Measurements from ENCODE around the gene LIN28B. TPM values are rescaled to one million over a fixed set of nuclear protein-coding genes. Genes with fewer than 3 reads are reported as not detected.

Gene LIN28B
- polyA plus RNA-seq, 4 donors, result 0.03 TPM; not detected in 3

DNA sequence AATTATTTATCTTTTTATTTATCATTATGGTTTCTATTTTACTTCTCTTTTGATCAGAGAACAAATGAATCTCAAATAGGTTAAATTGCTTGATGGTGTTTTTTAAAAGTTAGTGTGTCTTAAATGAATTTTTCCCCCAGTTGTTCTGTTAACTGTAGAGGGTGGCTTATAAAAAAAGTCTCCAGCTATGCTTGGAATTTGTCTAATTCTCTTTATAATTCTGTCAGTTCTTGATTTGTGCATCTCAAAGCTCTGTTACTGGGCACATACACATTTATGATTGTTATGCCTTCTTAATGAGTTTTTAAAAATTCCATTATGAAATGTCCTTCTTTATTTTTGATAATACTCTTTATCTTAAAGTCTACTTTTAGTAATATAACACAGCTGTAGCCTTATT lies 58.0 kb downstream of the LIN28B start:
- Histone ChIP-seq H3K4me3 (ENCODE audit: low read depth in 1 of 3, low read length in 3 of 3) (no peak overlapping the region), H3K9me3 (ENCODE audit: control insufficient read depth in 2 of 2, insufficient read depth in 1 of 2, low read depth in 1 of 2, low read length in 1 of 2) (no peaks in the 10 kb centered on the region), H3K36me3 (ENCODE audit: control insufficient read depth in 3 of 3, insufficient read depth in 2 of 3, low read depth in 1 of 3, low read length in 3 of 3) (no peaks in the 10 kb centered on the region), H3K27ac (ENCODE audit: low read depth in 1 of 3, low read length in 2 of 3) (no peak overlapping the region), H3K4me1 (ENCODE audit: control insufficient read depth in 3 of 3, insufficient read depth in 2 of 3, low read depth in 1 of 3, low read length in 2 of 3) (no peaks in the 10 kb centered on the region), H3K27me3 (ENCODE audit: control insufficient read depth in 3 of 3, insufficient read depth in 3 of 3, low read length in 3 of 3) (no peaks in the 10 kb centered on the region)
- no peak for DNase-seq
- no peak for FAIRE-seq

DNA sequence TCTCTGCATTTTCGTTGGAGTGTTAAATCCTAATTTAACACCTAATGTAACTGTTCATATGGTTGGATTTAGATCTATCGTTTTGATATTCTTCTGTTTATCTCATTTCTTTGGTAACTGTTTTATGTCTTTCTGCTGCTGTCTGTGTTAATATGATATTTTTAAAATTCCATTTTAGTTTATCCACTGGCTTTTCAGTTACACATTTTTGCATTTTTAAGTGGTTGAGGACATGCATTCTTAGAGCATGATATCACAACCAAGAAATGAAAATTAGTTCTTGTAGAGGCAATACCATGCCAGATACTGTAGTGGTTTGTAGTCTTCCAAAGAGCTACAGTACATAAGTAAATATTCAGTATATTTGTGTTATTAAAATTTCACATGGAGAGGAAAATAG lies 58.6 kb downstream of the LIN28B start:
- Histone ChIP-seq H3K27ac (ENCODE audit: low read depth in 1 of 3, low read length in 2 of 3) (no peak overlapping the region), H3K9me3 (ENCODE audit: control insufficient read depth in 2 of 2, insufficient read depth in 1 of 2, low read depth in 1 of 2, low read length in 1 of 2) (no peaks in the 10 kb centered on the region), H3K4me1 (ENCODE audit: control insufficient read depth in 3 of 3, insufficient read depth in 2 of 3, low read depth in 1 of 3, low read length in 2 of 3) (no peaks in the 10 kb centered on the region), H3K4me3 (ENCODE audit: low read depth in 1 of 3, low read length in 3 of 3) (no peak overlapping the region), H3K36me3 (ENCODE audit: control insufficient read depth in 3 of 3, insufficient read depth in 2 of 3, low read depth in 1 of 3, low read length in 3 of 3) (no peaks in the 10 kb centered on the region), H3K27me3 (ENCODE audit: control insufficient read depth in 3 of 3, insufficient read depth in 3 of 3, low read length in 3 of 3) (no peaks in the 10 kb centered on the region)
- 47 to 81% (median 67%) methylated on average over 2 of the region's 2 CpGs for WGBS, 3 donors
- no peak for FAIRE-seq
- DNase-seq, result no peak

DNA sequence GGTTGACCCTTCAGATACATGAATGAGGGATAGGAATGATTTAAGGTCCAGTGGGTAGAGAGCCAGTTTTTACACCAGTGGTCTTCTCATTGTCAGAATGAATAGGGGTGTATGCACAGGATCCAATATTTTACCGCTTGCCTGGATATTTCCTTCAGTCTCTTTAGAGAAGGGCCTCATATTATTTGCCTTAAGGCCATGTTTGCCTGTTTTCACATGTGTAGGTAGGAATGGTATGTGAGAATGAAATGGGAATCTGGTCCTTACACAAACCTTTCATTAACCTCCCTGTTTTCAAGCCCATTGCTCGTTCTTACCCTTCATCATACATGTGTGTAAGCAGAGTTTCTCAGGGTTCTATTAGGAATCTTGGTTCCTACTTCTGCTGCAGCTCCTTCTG lies 62.4 kb downstream of the LIN28B start:
- Histone ChIP-seq H3K27me3 (ENCODE audit: control insufficient read depth in 3 of 3, insufficient read depth in 3 of 3, low read length in 3 of 3) (peaks cover 0 to 2% (median 0%) of the 10 kb centered on the region in 3 donors), H3K36me3 (ENCODE audit: control insufficient read depth in 3 of 3, insufficient read depth in 2 of 3, low read depth in 1 of 3, low read length in 3 of 3) (no peaks in the 10 kb centered on the region), H3K27ac (ENCODE audit: low read depth in 1 of 3, low read length in 2 of 3) (no peak overlapping the region), H3K4me1 (ENCODE audit: control insufficient read depth in 3 of 3, insufficient read depth in 2 of 3, low read depth in 1 of 3, low read length in 2 of 3) (no peaks in the 10 kb centered on the region), H3K4me3 (ENCODE audit: low read depth in 1 of 3, low read length in 3 of 3) (no peak overlapping the region), H3K9me3 (ENCODE audit: control insufficient read depth in 2 of 2, insufficient read depth in 1 of 2, low read depth in 1 of 2, low read length in 1 of 2) (no peaks in the 10 kb centered on the region)
- DNase-seq (no peak), FAIRE-seq (no peak)
- 79 to 83% (median 82%) methylated on average over 2 of the region's 2 CpGs for WGBS, 3 donors

DNA sequence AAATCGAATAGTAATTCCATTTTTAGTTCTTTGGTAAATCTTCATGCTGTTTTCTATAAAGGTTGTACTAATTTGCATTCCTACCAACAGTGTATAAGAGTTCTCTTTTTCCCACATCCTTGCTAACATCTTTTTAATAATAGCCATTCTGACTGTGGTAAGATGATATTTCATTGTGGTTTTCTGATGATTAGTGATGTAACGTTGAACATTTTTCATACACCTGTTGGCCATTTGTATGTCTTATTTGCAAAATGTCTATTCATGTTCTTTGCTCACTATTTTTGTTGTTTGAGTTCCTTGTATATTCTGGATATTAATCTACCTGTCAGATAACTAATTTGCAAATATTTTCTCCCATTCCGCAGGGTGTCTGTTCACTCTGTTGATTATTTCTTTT lies 64.5 kb downstream of the LIN28B start:
- H3K27ac ChIP-seq (ENCODE audit: low read depth in 1 of 3, low read length in 2 of 3), result no peak overlapping the region
- FAIRE-seq (no peak), DNase-seq (no peak)
- no peak overlapping the region for H3K4me3 ChIP-seq (ENCODE audit: low read depth in 1 of 3, low read length in 3 of 3)
- no peaks in the 10 kb centered on the region for H3K36me3 ChIP-seq (ENCODE audit: control insufficient read depth in 3 of 3, insufficient read depth in 2 of 3, low read depth in 1 of 3, low read length in 3 of 3)
- H3K4me1 ChIP-seq (ENCODE audit: control insufficient read depth in 3 of 3, insufficient read depth in 2 of 3, low read depth in 1 of 3, low read length in 2 of 3), result no peaks in the 10 kb centered on the region
- no peaks in the 10 kb centered on the region for H3K9me3 ChIP-seq (ENCODE audit: control insufficient read depth in 2 of 2, insufficient read depth in 1 of 2, low read depth in 1 of 2, low read length in 1 of 2)
- peaks cover 0 to 2% (median 0%) of the 10 kb centered on the region in 3 donors for H3K27me3 ChIP-seq (ENCODE audit: control insufficient read depth in 3 of 3, insufficient read depth in 3 of 3, low read length in 3 of 3)
- 82 to 87% (median 87%) methylated on average over 3 of the region's 3 CpGs for WGBS, 3 donors

DNA sequence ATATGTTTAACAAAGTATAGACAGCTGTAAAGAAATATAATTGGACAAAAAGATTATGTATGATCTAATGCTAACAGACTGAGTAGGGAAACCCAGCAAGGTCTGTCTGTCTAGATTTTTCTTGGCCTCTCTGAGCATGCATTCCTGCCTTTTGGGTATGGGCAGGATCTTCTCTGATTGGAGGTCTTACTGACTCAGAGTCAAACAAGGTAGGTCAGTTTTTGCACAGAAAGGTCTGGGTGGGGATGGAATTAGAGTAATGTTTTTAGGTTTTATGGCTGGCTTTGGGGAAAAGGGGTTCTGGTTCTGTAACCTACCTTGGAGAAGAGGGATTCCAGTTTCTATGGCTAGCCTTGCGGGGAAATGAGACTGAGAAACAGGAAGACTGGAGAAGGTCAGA lies 65.5 kb downstream of the LIN28B start:
- FAIRE-seq (no peak), DNase-seq (no peak)
- 94 to 100% (median 96%) methylated on average over 1 of the region's 1 CpG for WGBS, 3 donors
- H3K36me3 ChIP-seq (ENCODE audit: control insufficient read depth in 3 of 3, insufficient read depth in 2 of 3, low read depth in 1 of 3, low read length in 3 of 3), result no peaks in the 10 kb centered on the region
- H3K27me3 ChIP-seq (ENCODE audit: control insufficient read depth in 3 of 3, insufficient read depth in 3 of 3, low read length in 3 of 3), result peaks cover 0 to 2% (median 0%) of the 10 kb centered on the region in 3 donors
- no peaks in the 10 kb centered on the region for H3K4me1 ChIP-seq (ENCODE audit: control insufficient read depth in 3 of 3, insufficient read depth in 2 of 3, low read depth in 1 of 3, low read length in 2 of 3)
- H3K4me3 ChIP-seq (ENCODE audit: low read depth in 1 of 3, low read length in 3 of 3), result no peak overlapping the region
- H3K9me3 ChIP-seq (ENCODE audit: control insufficient read depth in 2 of 2, insufficient read depth in 1 of 2, low read depth in 1 of 2, low read length in 1 of 2), result no peaks in the 10 kb centered on the region
- H3K27ac ChIP-seq (ENCODE audit: low read depth in 1 of 3, low read length in 2 of 3), result no peak overlapping the region

DNA sequence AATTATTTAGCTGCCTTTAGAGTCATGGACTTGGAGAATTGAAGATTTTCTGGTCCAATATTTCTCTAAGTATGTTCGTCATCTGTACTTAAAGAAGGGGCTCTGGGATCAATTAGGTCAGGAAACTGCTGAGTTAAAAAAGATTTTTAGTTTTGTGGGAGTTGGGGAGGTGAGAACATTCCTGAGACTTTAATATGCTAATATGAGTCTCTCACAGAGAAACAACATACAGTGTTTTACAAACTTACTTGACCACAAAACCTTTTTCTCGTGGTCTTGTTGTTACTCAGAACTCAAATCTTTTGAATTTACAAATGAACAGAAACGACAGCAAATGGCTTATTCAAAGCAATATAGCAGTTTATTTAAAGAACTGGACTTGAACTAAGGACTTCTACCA lies 67.9 kb downstream of the LIN28B start:
- WGBS, 3 donors, result 51 to 60% (median 57%) methylated on average over 3 of the region's 3 CpGs
- Histone ChIP-seq H3K4me3 (ENCODE audit: low read depth in 1 of 3, low read length in 3 of 3) (no peak overlapping the region), H3K9me3 (ENCODE audit: control insufficient read depth in 2 of 2, insufficient read depth in 1 of 2, low read depth in 1 of 2, low read length in 1 of 2) (no peaks in the 10 kb centered on the region), H3K4me1 (ENCODE audit: control insufficient read depth in 3 of 3, insufficient read depth in 2 of 3, low read depth in 1 of 3, low read length in 2 of 3) (no peaks in the 10 kb centered on the region), H3K27me3 (ENCODE audit: control insufficient read depth in 3 of 3, insufficient read depth in 3 of 3, low read length in 3 of 3) (peaks cover 0 to 2% (median 0%) of the 10 kb centered on the region in 3 donors), H3K36me3 (ENCODE audit: control insufficient read depth in 3 of 3, insufficient read depth in 2 of 3, low read depth in 1 of 3, low read length in 3 of 3) (no peaks in the 10 kb centered on the region), H3K27ac (ENCODE audit: low read depth in 1 of 3, low read length in 2 of 3) (no peak overlapping the region)
- FAIRE-seq (no peak), DNase-seq (no peak)

DNA sequence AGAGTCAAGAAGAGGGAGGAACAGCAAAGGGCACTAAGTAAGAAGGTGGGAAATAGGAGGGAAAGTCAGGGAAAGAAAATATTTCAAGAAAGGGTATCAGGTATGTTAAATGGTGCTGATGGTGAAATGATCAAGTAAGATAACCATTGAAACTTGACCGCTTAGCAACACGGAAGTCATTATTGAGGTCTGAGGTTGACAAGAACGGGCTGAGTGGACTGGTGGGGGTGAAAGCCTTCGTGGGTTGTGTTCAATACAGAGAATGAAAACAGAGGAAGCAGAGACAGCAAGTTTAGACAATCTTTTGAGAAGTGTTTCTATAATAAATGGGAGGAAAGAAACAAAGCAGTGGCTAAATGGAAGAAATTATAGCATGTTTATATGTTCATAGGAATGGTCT lies 72.0 kb downstream of the LIN28B start:
- no peak for DNase-seq
- H3K9me3 ChIP-seq (ENCODE audit: control insufficient read depth in 2 of 2, insufficient read depth in 1 of 2, low read depth in 1 of 2, low read length in 1 of 2), result no peaks in the 10 kb centered on the region
- no peak overlapping the region for H3K27ac ChIP-seq (ENCODE audit: low read depth in 1 of 3, low read length in 2 of 3)
- H3K27me3 ChIP-seq (ENCODE audit: control insufficient read depth in 3 of 3, insufficient read depth in 3 of 3, low read length in 3 of 3), result no peaks in the 10 kb centered on the region
- no peaks in the 10 kb centered on the region for H3K4me1 ChIP-seq (ENCODE audit: control insufficient read depth in 3 of 3, insufficient read depth in 2 of 3, low read depth in 1 of 3, low read length in 2 of 3)
- FAIRE-seq, result no peak
- H3K36me3 ChIP-seq (ENCODE audit: control insufficient read depth in 3 of 3, insufficient read depth in 2 of 3, low read depth in 1 of 3, low read length in 3 of 3), result no peaks in the 10 kb centered on the region
- 66 to 67% (median 67%) methylated on average over 4 of the region's 4 CpGs for WGBS, 3 donors
- no peak overlapping the region for H3K4me3 ChIP-seq (ENCODE audit: low read depth in 1 of 3, low read length in 3 of 3)

DNA sequence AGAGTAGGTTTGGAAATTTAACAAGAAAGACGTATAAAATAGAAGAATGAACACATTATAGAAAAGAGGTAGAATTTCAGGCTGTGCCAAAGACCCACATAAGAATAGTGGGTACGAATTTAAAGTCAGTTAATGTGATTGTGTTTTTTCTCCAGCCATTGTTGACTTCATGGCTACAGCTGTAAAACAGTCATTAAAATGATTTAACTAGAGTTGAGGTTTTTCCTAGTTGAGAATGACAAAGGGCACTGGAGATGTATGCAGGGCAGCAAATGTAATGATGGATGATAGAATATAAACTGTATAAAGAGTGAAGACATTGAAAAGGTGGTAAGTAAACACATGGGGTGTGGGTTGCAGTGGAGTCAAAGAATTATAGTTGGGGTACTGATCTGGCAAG lies 72.7 kb downstream of the LIN28B start:
- H3K4me3 ChIP-seq (ENCODE audit: low read depth in 1 of 3, low read length in 3 of 3), result no peak overlapping the region
- DNase-seq (no peak), FAIRE-seq (no peak)
- no peaks in the 10 kb centered on the region for H3K27me3 ChIP-seq (ENCODE audit: control insufficient read depth in 3 of 3, insufficient read depth in 3 of 3, low read length in 3 of 3)
- no peaks in the 10 kb centered on the region for H3K9me3 ChIP-seq (ENCODE audit: control insufficient read depth in 2 of 2, insufficient read depth in 1 of 2, low read depth in 1 of 2, low read length in 1 of 2)
- H3K4me1 ChIP-seq (ENCODE audit: control insufficient read depth in 3 of 3, insufficient read depth in 2 of 3, low read depth in 1 of 3, low read length in 2 of 3), result no peaks in the 10 kb centered on the region
- no peaks in the 10 kb centered on the region for H3K36me3 ChIP-seq (ENCODE audit: control insufficient read depth in 3 of 3, insufficient read depth in 2 of 3, low read depth in 1 of 3, low read length in 3 of 3)
- WGBS, 3 donors, result 70 to 83% (median 79%) methylated on average over 2 of the region's 2 CpGs
- H3K27ac ChIP-seq (ENCODE audit: low read depth in 1 of 3, low read length in 2 of 3), result no peak overlapping the region

DNA sequence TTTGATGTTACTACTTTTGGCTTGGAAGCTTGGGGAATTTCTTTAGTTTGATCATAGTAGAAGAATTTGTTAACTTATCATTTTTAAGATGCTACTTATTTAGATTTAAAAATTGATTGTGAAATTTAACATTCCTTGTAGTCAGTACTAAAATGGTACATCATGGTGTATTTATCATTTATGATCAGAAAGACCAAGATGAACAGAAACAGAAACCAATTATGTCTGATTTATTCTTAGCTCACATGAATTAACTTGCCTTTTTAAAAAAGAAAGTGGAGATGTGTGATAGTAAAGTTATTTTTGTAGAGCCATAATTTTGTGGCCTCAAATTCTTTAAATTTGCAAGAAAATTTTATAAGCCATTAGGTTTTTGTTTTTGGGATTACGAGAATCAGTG lies 77.6 kb downstream of the LIN28B start:
- FAIRE-seq (no peak), DNase-seq (no peak)
- Histone ChIP-seq H3K27me3 (ENCODE audit: control insufficient read depth in 3 of 3, insufficient read depth in 3 of 3, low read length in 3 of 3) (no peaks in the 10 kb centered on the region), H3K27ac (ENCODE audit: low read depth in 1 of 3, low read length in 2 of 3) (no peak overlapping the region), H3K4me1 (ENCODE audit: control insufficient read depth in 3 of 3, insufficient read depth in 2 of 3, low read depth in 1 of 3, low read length in 2 of 3) (no peaks in the 10 kb centered on the region), H3K4me3 (ENCODE audit: low read depth in 1 of 3, low read length in 3 of 3) (no peak overlapping the region), H3K36me3 (ENCODE audit: control insufficient read depth in 3 of 3, insufficient read depth in 2 of 3, low read depth in 1 of 3, low read length in 3 of 3) (no peaks in the 10 kb centered on the region), H3K9me3 (ENCODE audit: control insufficient read depth in 2 of 2, insufficient read depth in 1 of 2, low read depth in 1 of 2, low read length in 1 of 2) (no peaks in the 10 kb centered on the region)
- 50 to 63% (median 55%) methylated on average over 1 of the region's 1 CpG for WGBS, 3 donors

All from small intestine (tissue), 7 donors.